HepG2 (cell line): ENCODE measurements around the gene RNASE4. TPM values are rescaled to one million over a fixed set of nuclear protein-coding genes. Genes with fewer than 3 reads are reported as not detected.
A peak's percentile ranks its signal among the peaks of the same experiment; 100 is the strongest.

Source experiments
- CREB1 ChIP-seq, 2 experiments: fragments of 450-650 bp in 1 of 2; IDR thresholded peaks; 2 replicates each; pipeline ENCODE4 v1.6.1; 2016 to 2017; ENCODE audit warnings: control low read depth in 1 of 2, mild to moderate bottlenecking in 1 of 2, missing compliant biosample characterization in 1 of 2, missing genetic modification characterization in 1 of 2
- DMAP1 ChIP-seq: IDR thresholded peaks from 2 replicates; pipeline ENCODE4 v1.6.1; 2016
- GATAD1 ChIP-seq: IDR thresholded peaks from 2 replicates; pipeline ENCODE4 v1.6.1; 2016; ENCODE audit warnings: missing genetic modification reagents, missing compliant biosample characterization
- GTF2F1 ChIP-seq: fragments of 150-350 bp; IDR thresholded peaks from 2 replicates; pipeline ENCODE4 v1.6.1; 2014; ENCODE audit warnings: low read length
- HNRNPUL1 ChIP-seq: fragments of 200-400 bp; formaldehyde crosslinking; IDR thresholded peaks from 2 replicates; pipeline ENCODE4 v1.6.1; 2017; ENCODE audit warnings: low read depth, mild to moderate bottlenecking, low read length, moderate library complexity
- NONO ChIP-seq, 2 experiments: fragments of 450-650 bp in 1 of 2; sonication (generic) in 1 of 2; formaldehyde crosslinking in 1 of 2; IDR thresholded peaks in 1 of 2; conservative IDR thresholded peaks in 1 of 2; 2 replicates each; pipeline versions ENCODE4 v1.6.1 to v1.8.0; 2017 to 2022; ENCODE audit warnings: mild to moderate bottlenecking in 1 of 2, missing genetic modification reagents in 1 of 2, moderate library complexity in 1 of 2
- PITX1 ChIP-seq: sonication (generic); formaldehyde crosslinking; IDR thresholded peaks from 2 replicates; pipeline ENCODE4 v1.5.1; 2020; ENCODE audit warnings: mild to moderate bottlenecking, missing genetic modification reagents
- POLR2A ChIP-seq, 2 experiments: IDR thresholded peaks; 2 replicates each; pipeline ENCODE4 v1.6.1; 2011; ENCODE audit warnings: low read depth in 2 of 2, low read length in 2 of 2, mild to moderate bottlenecking in 1 of 2, moderate library complexity in 1 of 2; ENCODE audit not compliant: insufficient read depth in 1 of 2
- RBFOX2 ChIP-seq: fragments of 200-400 bp; formaldehyde crosslinking; IDR thresholded peaks from 2 replicates; pipeline ENCODE4 v1.6.1; 2017; ENCODE audit warnings: low read depth, mild to moderate bottlenecking, low read length
- SMAD3 ChIP-seq: sonication (generic); formaldehyde crosslinking; IDR thresholded peaks from 2 replicates; pipeline ENCODE4 v1.4.0; 2020; ENCODE audit warnings: missing genetic modification reagents
- TBX2 ChIP-seq: sonication (generic); formaldehyde crosslinking; IDR thresholded peaks from 2 replicates; pipeline ENCODE4 v1.5.0; 2020; ENCODE audit warnings: missing genetic modification reagents, mild to moderate bottlenecking, borderline replicate concordance
- ZBTB7B ChIP-seq: sonication (generic); formaldehyde crosslinking; IDR thresholded peaks from 2 replicates; pipeline ENCODE4 v1.4.0; 2020; ENCODE audit warnings: missing genetic modification reagents
- ZNF577 ChIP-seq: sonication (generic); formaldehyde crosslinking; IDR thresholded peaks from 2 replicates; pipeline ENCODE4 v1.4.0; 2020; ENCODE audit warnings: mild to moderate bottlenecking, low read depth, missing genetic modification reagents, borderline replicate concordance
- ZNF605 ChIP-seq: sonication (generic); formaldehyde crosslinking; IDR thresholded peaks from 2 replicates; pipeline ENCODE4 v1.8.0; 2022; ENCODE audit warnings: mild to moderate bottlenecking, missing genetic modification reagents
- ZSCAN9 ChIP-seq: IDR thresholded peaks from 2 replicates; pipeline ENCODE4 v1.6.1; 2016; ENCODE audit warnings: borderline replicate concordance
- polyA plus RNA-seq, 8 experiments: library from polyadenylated mRNA; depleted of rRNA in 3 of 8; stranded (reverse) in 7 of 8; unstranded in 1 of 8; fragments of >200 nt; fragmentation: Illumina TruSeq in 4 of 8; extraction: Trizol in 4 of 8; gene quantifications; 2 replicates each; pipeline versions ENCODE4 v1.2.1 to v1.2.3, GENCODE V29; 2011 to 2016; ENCODE audit warnings: low read depth in 4 of 8, missing spikeins in 1 of 8, mixed read lengths in 1 of 8; ENCODE audit not compliant: insufficient read depth in 1 of 8
- total RNA-seq, 5 experiments: library from RNA; depleted of rRNA; stranded (reverse); fragments of >200 nt; fragmentation: Illumina TruSeq; extraction: Trizol; gene quantifications; 2 replicates each; pipeline ENCODE4 v1.2.3, GENCODE V29; 2016; ENCODE audit warnings: low read depth in 1 of 5
- TF ChIP-seq, protein P1 (sequence below): sonication (generic); formaldehyde crosslinking; IDR thresholded peaks from 2 replicates; pipeline ENCODE4 v1.4.0; 2020; ENCODE audit warnings: low read depth, missing genetic modification reagents
- TF ChIP-seq, protein P2 (sequence below): sonication (generic); formaldehyde crosslinking; IDR thresholded peaks from 2 replicates; pipeline ENCODE4 v1.5.0; 2020; ENCODE audit warnings: mild to moderate bottlenecking, missing genetic modification reagents, borderline replicate concordance

The RNASE4 gene
- total and polyA plus RNA-seq, 2 of the 13 experiments (the other 11 are each of a cell fraction or from before 2014, with no cell fraction given), result 109 to 983 TPM

DNA sequence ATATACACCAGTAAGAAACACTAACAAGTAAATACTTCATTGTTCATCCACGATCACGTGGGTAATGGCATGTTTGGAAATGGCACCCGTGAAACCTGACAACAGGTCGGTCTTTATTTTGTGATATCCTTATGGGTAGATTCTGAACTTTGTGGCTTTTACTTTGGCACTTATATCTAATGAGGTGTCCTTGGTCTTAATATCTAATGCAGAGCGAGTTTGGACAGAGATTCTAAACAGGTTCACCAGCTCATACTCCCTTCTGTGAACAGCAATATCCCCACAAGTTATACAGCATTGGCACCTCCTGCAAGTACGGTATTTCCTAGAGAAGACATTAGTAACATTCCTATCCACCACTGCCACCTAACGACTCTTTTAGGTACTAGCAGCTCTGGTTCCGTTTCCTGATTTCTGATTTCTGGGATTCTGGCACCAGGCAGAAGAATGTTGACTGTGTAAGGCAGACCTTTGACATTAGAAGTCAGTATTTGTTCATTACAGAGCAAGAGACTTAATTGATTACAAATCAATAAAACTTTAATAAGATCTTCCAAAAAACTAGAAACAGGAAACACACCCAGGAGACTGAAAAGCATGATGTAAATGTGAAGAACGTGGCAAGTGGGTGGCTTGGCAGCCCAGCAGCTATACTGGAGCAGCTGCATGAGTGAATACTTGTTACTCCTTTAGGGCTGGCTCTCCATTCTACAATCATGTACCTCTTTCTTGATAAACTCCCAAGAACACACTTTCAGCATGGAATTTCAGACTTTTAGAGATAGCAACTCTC lies 6.7 kb downstream of the RNASE4 start (continued):
- TF ChIP-seq, protein P1, sequence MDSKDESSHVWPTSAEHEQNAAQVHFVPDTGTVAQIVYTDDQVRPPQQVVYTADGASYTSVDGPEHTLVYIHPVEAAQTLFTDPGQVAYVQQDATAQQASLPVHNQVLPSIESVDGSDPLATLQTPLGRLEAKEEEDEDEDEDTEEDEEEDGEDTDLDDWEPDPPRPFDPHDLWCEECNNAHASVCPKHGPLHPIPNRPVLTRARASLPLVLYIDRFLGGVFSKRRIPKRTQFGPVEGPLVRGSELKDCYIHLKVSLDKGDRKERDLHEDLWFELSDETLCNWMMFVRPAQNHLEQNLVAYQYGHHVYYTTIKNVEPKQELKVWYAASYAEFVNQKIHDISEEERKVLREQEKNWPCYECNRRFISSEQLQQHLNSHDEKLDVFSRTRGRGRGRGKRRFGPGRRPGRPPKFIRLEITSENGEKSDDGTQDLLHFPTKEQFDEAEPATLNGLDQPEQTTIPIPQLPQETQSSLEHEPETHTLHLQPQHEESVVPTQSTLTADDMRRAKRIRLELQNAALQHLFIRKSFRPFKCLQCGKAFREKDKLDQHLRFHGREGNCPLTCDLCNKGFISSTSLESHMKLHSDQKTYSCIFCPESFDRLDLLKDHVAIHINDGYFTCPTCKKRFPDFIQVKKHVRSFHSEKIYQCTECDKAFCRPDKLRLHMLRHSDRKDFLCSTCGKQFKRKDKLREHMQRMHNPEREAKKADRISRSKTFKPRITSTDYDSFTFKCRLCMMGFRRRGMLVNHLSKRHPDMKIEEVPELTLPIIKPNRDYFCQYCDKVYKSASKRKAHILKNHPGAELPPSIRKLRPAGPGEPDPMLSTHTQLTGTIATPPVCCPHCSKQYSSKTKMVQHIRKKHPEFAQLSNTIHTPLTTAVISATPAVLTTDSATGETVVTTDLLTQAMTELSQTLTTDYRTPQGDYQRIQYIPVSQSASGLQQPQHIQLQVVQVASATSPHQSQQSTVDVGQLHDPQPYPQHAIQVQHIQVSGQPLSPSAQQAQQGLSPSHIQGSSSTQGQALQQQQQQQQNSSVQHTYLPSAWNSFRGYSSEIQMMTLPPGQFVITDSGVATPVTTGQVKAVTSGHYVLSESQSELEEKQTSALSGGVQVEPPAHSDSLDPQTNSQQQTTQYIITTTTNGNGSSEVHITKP (CRISPR knock-in tag), result 0 out of 2 replicates have a peak, but pooled peaks have one; percentile 33
- no peak for TF ChIP-seq GTF2F1
- TF ChIP-seq SMAD3 (CRISPR knock-in tag), result no peak
- TF ChIP-seq HNRNPUL1, result no peak
- TF ChIP-seq, protein P2, sequence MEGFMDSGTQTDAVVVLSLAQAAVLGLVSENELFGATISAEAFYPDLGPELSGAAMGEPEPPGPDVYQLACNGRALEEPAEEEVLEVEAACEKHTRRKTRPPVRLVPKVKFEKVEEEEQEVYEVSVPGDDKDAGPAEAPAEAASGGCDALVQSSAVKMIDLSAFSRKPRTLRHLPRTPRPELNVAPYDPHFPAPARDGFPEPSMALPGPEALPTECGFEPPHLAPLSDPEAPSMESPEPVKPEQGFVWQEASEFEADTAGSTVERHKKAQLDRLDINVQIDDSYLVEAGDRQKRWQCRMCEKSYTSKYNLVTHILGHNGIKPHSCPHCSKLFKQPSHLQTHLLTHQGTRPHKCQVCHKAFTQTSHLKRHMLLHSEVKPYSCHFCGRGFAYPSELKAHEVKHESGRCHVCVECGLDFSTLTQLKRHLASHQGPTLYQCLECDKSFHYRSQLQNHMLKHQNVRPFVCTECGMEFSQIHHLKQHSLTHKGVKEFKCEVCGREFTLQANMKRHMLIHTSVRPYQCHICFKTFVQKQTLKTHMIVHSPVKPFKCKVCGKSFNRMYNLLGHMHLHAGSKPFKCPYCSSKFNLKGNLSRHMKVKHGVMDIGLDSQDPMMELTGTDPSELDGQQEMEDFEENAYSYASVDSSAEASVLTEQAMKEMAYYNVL, result 0 out of 2 replicates have a peak, but pooled peaks have one; percentile 42
- peak; percentile 29; the same call in 1 of the 2 replicates for TF ChIP-seq PITX1 (CRISPR knock-in tag)
- 0 out of 2 replicates have a peak, but pooled peaks have one; percentile 62 for TF ChIP-seq GATAD1 (CRISPR knock-in tag)
- TF ChIP-seq DMAP1, result no peak
- peak; percentile 69 for TF ChIP-seq TBX2 (CRISPR knock-in tag)
- no peak for TF ChIP-seq ZNF577
- TF ChIP-seq RBFOX2, result peak; percentile 71
- no peak for TF ChIP-seq CREB1 (IDR thresholded peaks at IDR 0.05)
- 0 out of 2 replicates have a peak, but pooled peaks have one; percentile 11 for TF ChIP-seq CREB1 (CRISPR knock-in tag; IDR thresholded peaks at IDR 0.05)
- no peak for TF ChIP-seq NONO (IDR thresholded peaks at IDR 0.05)
- peak; percentile 60 for TF ChIP-seq NONO (CRISPR knock-in tag; conservative IDR thresholded peaks at IDR 0.05)
- peak in 1 of 2 experiments; percentile 25; a peak in 1 of 4 replicates for TF ChIP-seq POLR2A (IDR thresholded peaks at IDR 0.05; ENCODE audit: insufficient read depth in 1 of 2, low read depth in 2 of 2, low read length in 2 of 2)
- TF ChIP-seq ZBTB7B (CRISPR knock-in tag), result no peak
- no peak for TF ChIP-seq ZNF605 (CRISPR knock-in tag)
- TF ChIP-seq ZSCAN9 (CRISPR knock-in tag), result no peak
